Brain microvascular endothelial cell (primary cell): Measurements from ENCODE around the gene MAP3K13.
A peak's percentile ranks its signal among the peaks of the same experiment; 100 is the strongest.

Experiments used
- DNase-seq: peaks from one replicate; pipeline ENCODE4 v3.0.0-alpha.2; 2020
- H3K27ac ChIP-seq: fragments of 250-450 bp; sonication (Bioruptor Pico); 2 replicates; pipeline ENCODE4 v1.5.1; 2020; ENCODE audit warnings: mild to moderate bottlenecking, moderate library complexity
- H3K27me3 ChIP-seq: fragments of 250-450 bp; sonication (Bioruptor Pico); replicated peaks from 2 replicates; pipeline ENCODE4 v1.5.1; 2020; ENCODE audit warnings: mild to moderate bottlenecking
- H3K36me3 ChIP-seq: fragments of 250-450 bp; sonication (Bioruptor Pico); replicated peaks from 2 replicates; pipeline ENCODE4 v1.5.1; 2020; ENCODE audit warnings: mild to moderate bottlenecking
- H3K4me3 ChIP-seq: 2 replicates; pipeline ENCODE4 v1.5.1; 2011; ENCODE audit warnings: low read depth, mild to moderate bottlenecking, control low read depth, low read length, moderate library complexity
- in situ Hi-C: cut with HindIII; loops from 2 replicates; pipeline ENCODE4 v1.10.0; 2017; ENCODE audit warnings: low sequenced_read_pairs, low pct_ligation_motif_present
- TF ChIP-seq, protein P1 (sequence below): IDR thresholded peaks from 2 replicates; pipeline ENCODE4 v1.5.1; 2011; ENCODE audit warnings: low read depth, mild to moderate bottlenecking, moderate library complexity, low read length, control low read depth, inconsistent platforms; ENCODE audit errors: missing control alignments

Gene MAP3K13

DNA sequence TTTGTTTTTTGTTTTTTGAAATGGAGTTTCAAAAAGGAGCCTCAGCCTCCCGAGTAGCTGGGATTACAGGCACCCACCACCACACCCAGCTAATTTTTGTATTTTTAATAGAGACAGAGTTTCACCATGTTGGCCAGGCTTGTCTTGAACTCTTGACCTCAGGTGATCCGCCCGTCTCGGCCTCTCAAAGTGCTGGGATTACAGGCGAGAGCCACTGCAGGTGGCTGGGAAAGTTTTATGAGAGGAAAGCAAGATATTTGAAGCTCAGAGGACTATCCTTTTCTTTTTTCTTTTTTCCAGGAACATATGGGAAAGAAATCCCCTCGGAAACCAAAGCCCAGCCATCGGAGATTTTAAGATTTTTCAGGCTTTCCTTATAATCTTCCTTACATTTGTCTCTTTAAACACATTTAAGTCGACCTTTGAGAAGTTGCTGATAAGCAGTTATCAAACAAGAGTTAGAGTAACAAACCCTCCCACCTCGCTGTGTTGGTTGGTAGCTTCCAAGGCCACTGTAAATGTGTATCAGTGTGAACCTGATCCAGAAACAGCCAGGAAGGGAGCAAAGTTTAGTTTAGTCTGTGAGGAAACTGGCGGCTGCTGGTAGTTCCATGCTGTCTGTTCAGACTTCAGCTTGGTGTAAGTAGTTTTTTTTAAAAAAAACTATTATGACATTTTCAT is 34.5 kb upstream of the MAP3K13 start:
- Histone ChIP-seq H3K27ac (no peak overlapping the region), H3K4me3 (no peak overlapping the region), H3K36me3 (no peaks in the 10 kb centered on the region), H3K27me3 (no peaks in the 10 kb centered on the region)
- TF ChIP-seq, protein P1, sequence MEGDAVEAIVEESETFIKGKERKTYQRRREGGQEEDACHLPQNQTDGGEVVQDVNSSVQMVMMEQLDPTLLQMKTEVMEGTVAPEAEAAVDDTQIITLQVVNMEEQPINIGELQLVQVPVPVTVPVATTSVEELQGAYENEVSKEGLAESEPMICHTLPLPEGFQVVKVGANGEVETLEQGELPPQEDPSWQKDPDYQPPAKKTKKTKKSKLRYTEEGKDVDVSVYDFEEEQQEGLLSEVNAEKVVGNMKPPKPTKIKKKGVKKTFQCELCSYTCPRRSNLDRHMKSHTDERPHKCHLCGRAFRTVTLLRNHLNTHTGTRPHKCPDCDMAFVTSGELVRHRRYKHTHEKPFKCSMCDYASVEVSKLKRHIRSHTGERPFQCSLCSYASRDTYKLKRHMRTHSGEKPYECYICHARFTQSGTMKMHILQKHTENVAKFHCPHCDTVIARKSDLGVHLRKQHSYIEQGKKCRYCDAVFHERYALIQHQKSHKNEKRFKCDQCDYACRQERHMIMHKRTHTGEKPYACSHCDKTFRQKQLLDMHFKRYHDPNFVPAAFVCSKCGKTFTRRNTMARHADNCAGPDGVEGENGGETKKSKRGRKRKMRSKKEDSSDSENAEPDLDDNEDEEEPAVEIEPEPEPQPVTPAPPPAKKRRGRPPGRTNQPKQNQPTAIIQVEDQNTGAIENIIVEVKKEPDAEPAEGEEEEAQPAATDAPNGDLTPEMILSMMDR, result no peak
- DNase-seq, result no peak
- in situ Hi-C loops, result no loop called here

DNA sequence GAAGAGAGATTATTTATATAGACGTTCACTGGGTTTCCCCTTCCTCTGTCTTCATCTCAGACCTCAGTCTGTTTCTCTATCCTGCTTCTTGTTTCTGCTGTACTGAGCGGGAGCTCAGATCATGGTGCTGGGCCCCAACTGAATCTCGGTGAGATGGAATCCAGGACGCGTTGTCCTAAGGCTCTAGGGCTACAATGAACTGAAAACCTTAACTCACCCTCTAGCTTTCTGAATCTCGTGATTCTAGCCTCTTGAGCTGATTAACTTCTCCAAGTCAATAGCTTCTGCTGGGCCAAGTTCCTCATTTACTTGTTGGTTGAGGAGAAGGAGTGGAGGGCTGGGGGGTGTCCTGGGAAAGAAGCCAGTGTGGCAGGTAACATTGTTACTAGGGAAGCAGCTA is 32.7 kb upstream of the MAP3K13 start:
- Histone ChIP-seq H3K27ac (no peak overlapping the region), H3K36me3 (no peaks in the 10 kb centered on the region), H3K27me3 (no peaks in the 10 kb centered on the region), H3K4me3 (no peak overlapping the region)
- DNase-seq, result no peak
- in situ Hi-C loops, result no loop called here
- TF ChIP-seq, protein P1, result no peak

DNA sequence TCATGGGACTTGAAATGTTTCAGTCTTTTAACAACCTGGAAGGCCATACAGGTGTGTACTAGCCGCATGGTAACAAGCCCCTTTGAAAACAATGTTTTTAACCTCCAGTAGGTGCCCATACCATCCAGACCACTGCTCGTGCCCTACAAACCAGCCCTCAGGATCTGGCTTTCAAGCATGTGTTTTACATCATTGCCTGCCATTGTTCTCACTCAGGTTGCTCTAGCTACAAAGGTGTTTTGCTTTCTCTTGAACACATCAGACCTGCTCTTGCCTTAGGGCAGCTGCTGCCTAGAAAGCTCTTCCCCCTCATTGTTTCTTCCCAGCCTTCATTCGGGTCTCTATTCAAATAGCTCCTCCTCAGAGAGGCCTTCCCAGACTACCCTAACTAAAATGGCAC is 32.3 kb upstream of the MAP3K13 start:
- Histone ChIP-seq H3K36me3 (no peaks in the 10 kb centered on the region), H3K4me3 (no peak overlapping the region), H3K27ac (no peak overlapping the region), H3K27me3 (no peaks in the 10 kb centered on the region)
- TF ChIP-seq, protein P1, result no peak
- no peak for DNase-seq
- in situ Hi-C loops, result no loop called here

DNA sequence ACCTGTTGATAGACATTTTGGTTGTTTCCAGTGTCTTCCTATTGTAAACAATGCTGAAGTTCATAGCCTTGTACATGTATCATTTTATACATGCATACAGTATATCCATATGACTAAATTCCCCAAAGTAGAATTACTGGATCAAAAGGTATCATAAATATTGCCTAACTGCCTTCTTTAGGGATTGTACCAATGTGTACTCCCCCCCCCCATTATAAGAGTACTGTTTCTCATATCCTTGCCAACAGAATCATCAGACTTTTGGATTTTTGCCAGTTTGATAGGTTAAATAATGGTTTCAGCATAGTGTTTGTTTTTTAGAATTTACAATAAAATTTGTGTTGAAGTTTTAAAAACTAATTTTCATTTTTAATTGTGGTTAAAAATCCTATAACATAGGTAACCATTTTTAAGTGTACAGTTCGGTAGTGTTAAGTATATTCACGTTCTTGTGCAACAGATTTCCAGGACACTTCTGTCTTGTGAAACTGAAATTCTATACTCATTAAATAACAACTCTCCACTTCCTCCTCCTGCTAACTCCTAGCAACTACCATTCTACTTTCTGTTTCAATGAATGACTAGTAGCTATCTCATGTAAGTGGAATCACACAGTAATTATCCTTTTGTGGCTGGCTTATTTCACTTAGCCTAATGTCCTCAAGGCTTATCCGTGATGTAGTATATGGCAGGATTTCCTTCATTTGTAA is 30.8 kb upstream of the MAP3K13 start:
- in situ Hi-C loops, result no loop called here
- no peaks in the 10 kb centered on the region for H3K27me3 ChIP-seq
- DNase-seq, result peak; percentile 28
- TF ChIP-seq, protein P1, result no peak
- H3K36me3 ChIP-seq, result no peaks in the 10 kb centered on the region
- no peak overlapping the region for H3K4me3 ChIP-seq
- H3K27ac ChIP-seq, result peak overlapping the region; percentile 11

GRCh38 chr3:185335799-185336198 is 27.1 kb upstream of the MAP3K13 start:
- H3K36me3 ChIP-seq, result no peaks in the 10 kb centered on the region
- TF ChIP-seq, protein P1, result no peak
- no peak overlapping the region for H3K4me3 ChIP-seq
- H3K27ac ChIP-seq, result no peak overlapping the region
- in situ Hi-C loops, result no loop called here
- no peaks in the 10 kb centered on the region for H3K27me3 ChIP-seq
- DNase-seq, result peak; percentile 61
